K562 (cell line): ENCODE results near the gene IFFO2. TPM values are rescaled to one million over a fixed set of nuclear protein-coding genes. Genes with fewer than 3 reads are reported as not detected.

Source experiments
- BHLHE40 ChIP-seq: IDR thresholded peaks from 2 replicates; pipeline ENCODE4 v1.6.1; 2011; ENCODE audit warnings: low read length, improper control_type of control experiment
- BRD9 ChIP-seq: fragments of 450-650 bp; IDR thresholded peaks from 2 replicates; pipeline ENCODE4 v1.6.1; 2018; ENCODE audit warnings: low read depth; ENCODE audit not compliant: partially characterized antibody
- CHD4 ChIP-seq: fragments of 200-600 bp; sonication (generic); IDR thresholded peaks from 3 replicates; pipeline ENCODE4 v1.6.1; 2012; ENCODE audit warnings: low read depth, mild to moderate bottlenecking, mixed read lengths, low read length, inconsistent platforms; ENCODE audit not compliant: insufficient read depth, insufficient replicate concordance, poor library complexity, severe bottlenecking
- ELF1 ChIP-seq: fragments of 200-800 bp; sonication (Bioruptor generic); IDR thresholded peaks from 2 replicates; pipeline ENCODE4 v1.6.1; 2016; ENCODE audit warnings: missing genetic modification characterization, missing compliant biosample characterization
- MTA3 ChIP-seq: fragments of 450-650 bp; formaldehyde crosslinking; IDR thresholded peaks from 2 replicates; pipeline ENCODE4 v1.6.1; 2017; ENCODE audit warnings: mild to moderate bottlenecking, borderline replicate concordance
- NCOA1 ChIP-seq: fragments of 450-650 bp; IDR thresholded peaks from 2 replicates; pipeline ENCODE4 v1.6.1; 2016; ENCODE audit warnings: low read depth
- SMARCC2 ChIP-seq: fragments of 450-650 bp; IDR thresholded peaks from 2 replicates; pipeline ENCODE4 v1.6.1; 2017; ENCODE audit warnings: antibody characterized with exemption, moderate library complexity, mild to moderate bottlenecking, low read depth
- SREBF1 ChIP-seq: fragments of 150-350 bp; IDR thresholded peaks from 2 replicates; pipeline ENCODE4 v1.6.1; 2014; ENCODE audit warnings: antibody characterized with exemption, low read depth, low read length, borderline replicate concordance
- ZC3H11A ChIP-seq: IDR thresholded peaks from 2 replicates; pipeline ENCODE4 v1.6.1; 2012; ENCODE audit warnings: low read depth, low read length, improper control_type of control experiment
- ZFP1 ChIP-seq: fragments of 450-650 bp; formaldehyde crosslinking; IDR thresholded peaks from 2 replicates; pipeline ENCODE4 v1.4.0; 2020; ENCODE audit warnings: mild to moderate bottlenecking, mixed read lengths
- polyA plus RNA-seq, 8 experiments: library from polyadenylated mRNA; depleted of rRNA in 4 of 8; stranded (reverse) in 5 of 8; unstranded in 3 of 8; fragments of >200 nt; fragmentation: Nextera tagmentation in 2 of 8; fragmentation: Illumina TruSeq in 1 of 8; extraction: Ambion mirVana in 2 of 8; extraction: Trizol in 1 of 8; gene quantifications; 2 replicates each; pipeline versions ENCODE4 v1.2.1 to v1.2.3, GENCODE V29; 2011 to 2014; ENCODE audit warnings: inconsistent platforms in 1 of 8, missing spikeins in 1 of 8
- total RNA-seq, 7 experiments: library from RNA; depleted of rRNA in 6 of 7; stranded (reverse); fragments of >200 nt in 6 of 7; fragmentation: Illumina TruSeq in 2 of 7; extraction: Trizol in 2 of 7; gene quantifications; 2 replicates each; pipeline versions ENCODE4 v1.2.1 to v1.2.3, GENCODE V29; 2011 to 2021; ENCODE audit warnings: low replicate concordance in 1 of 7
- TF ChIP-seq, protein P1 (sequence below): fragments of 450-650 bp; IDR thresholded peaks from 2 replicates; pipeline ENCODE4 v1.6.1; 2016; ENCODE audit warnings: low read depth, mild to moderate bottlenecking, moderate library complexity
- TF ChIP-seq, protein P2 (sequence below): sonication (generic); formaldehyde crosslinking; IDR thresholded peaks from 2 replicates; pipeline ENCODE4 v1.8.0; 2022; ENCODE audit warnings: mild to moderate bottlenecking, missing genetic modification reagents, borderline replicate concordance
- TF ChIP-seq, protein P3 (sequence below), 3 experiments: IDR thresholded peaks in 2 of 3; conservative IDR thresholded peaks in 1 of 3; 2 replicates each; pipeline ENCODE4 v1.5.1; 2011 to 2012; ENCODE audit warnings: low read length in 3 of 3, mild to moderate bottlenecking in 3 of 3, control low read depth in 2 of 3, improper control_type of control experiment in 1 of 3, inconsistent platforms in 1 of 3, low read depth in 1 of 3, mixed read lengths in 1 of 3, moderate library complexity in 1 of 3; ENCODE audit not compliant: insufficient read depth in 2 of 3
- TF ChIP-seq, protein P4 (sequence below): sonication (generic); formaldehyde crosslinking; IDR thresholded peaks from 2 replicates; pipeline ENCODE4 v1.4.0; 2020; ENCODE audit warnings: mild to moderate bottlenecking, missing genetic modification reagents
- TF ChIP-seq, protein P5 (sequence below): IDR thresholded peaks from 2 replicates; pipeline ENCODE4 v1.6.1; 2012; ENCODE audit warnings: low read depth, low read length, improper control_type of control experiment, borderline replicate concordance
- TF ChIP-seq, protein P6 (sequence below): fragments of 250-450 bp; sonication (Bioruptor Pico); IDR thresholded peaks from 2 replicates; pipeline ENCODE4 v1.4.0; 2020; ENCODE audit warnings: mild to moderate bottlenecking

The IFFO2 gene
- total and polyA plus RNA-seq, 9 of the 15 experiments (the other 6 are each of a cell fraction or from before 2014, with no cell fraction given) = 0.15 to 1.0 (median 0.44) TPM; not detected in 2

DNA sequence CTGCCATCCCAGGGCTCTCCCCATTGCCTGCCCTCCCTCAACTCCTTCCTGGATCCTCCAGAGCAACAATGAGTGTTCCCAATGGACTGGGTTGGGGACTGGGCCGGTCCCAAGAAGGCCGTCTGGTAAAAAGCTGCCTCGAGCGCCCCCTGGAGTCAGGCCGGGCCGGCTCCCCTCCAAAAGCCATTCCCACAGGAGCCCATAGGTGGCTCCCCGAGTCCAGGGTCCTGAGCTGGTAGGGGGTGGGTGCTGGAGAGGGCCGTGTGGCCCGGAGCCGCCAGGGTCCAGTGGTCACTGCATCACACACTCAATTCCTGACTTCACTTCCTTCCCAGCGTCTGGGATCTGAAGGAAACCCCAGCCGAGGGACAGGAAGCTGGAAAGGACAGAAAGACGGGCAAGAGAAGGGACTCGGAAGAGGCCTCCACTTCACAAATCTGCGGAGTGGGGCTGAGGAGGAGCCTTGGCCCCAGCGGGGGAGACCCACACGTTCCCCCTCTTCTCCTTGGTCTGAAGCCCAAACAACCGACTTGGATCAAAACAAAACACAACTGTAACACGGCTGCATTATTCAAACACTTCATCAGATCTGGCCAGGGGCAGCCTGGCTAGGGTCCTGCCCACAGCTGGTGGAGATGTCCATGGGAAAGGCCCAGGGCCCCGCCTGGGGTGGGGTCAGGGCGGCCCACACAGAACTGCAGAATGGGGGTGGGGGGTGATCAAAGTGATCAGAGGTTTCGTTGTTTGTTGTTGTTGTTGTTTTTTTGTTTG, 43.2 kb downstream of the IFFO2 start (continued):
- TF ChIP-seq, protein P1, sequence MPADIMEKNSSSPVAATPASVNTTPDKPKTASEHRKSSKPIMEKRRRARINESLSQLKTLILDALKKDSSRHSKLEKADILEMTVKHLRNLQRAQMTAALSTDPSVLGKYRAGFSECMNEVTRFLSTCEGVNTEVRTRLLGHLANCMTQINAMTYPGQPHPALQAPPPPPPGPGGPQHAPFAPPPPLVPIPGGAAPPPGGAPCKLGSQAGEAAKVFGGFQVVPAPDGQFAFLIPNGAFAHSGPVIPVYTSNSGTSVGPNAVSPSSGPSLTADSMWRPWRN = no peak
- TF ChIP-seq ELF1 (tag) = no peak
- peak; percentile 40 for TF ChIP-seq BRD9
- TF ChIP-seq MTA3 = no peak; the same call in 1 of the 2 replicates
- TF ChIP-seq NCOA1 = no peak
- TF ChIP-seq, protein P2, sequence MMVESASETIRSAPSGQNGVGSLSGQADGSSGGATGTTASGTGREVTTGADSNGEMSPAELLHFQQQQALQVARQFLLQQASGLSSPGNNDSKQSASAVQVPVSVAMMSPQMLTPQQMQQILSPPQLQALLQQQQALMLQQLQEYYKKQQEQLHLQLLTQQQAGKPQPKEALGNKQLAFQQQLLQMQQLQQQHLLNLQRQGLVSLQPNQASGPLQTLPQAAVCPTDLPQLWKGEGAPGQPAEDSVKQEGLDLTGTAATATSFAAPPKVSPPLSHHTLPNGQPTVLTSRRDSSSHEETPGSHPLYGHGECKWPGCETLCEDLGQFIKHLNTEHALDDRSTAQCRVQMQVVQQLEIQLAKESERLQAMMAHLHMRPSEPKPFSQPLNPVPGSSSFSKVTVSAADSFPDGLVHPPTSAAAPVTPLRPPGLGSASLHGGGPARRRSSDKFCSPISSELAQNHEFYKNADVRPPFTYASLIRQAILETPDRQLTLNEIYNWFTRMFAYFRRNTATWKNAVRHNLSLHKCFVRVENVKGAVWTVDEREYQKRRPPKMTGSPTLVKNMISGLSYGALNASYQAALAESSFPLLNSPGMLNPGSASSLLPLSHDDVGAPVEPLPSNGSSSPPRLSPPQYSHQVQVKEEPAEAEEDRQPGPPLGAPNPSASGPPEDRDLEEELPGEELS (CRISPR knock-in tag) = no peak
- no peak for TF ChIP-seq CHD4
- TF ChIP-seq ZC3H11A = no peak
- TF ChIP-seq BHLHE40 = no peak; the same call in 1 of the 2 replicates
- TF ChIP-seq, protein P3, sequence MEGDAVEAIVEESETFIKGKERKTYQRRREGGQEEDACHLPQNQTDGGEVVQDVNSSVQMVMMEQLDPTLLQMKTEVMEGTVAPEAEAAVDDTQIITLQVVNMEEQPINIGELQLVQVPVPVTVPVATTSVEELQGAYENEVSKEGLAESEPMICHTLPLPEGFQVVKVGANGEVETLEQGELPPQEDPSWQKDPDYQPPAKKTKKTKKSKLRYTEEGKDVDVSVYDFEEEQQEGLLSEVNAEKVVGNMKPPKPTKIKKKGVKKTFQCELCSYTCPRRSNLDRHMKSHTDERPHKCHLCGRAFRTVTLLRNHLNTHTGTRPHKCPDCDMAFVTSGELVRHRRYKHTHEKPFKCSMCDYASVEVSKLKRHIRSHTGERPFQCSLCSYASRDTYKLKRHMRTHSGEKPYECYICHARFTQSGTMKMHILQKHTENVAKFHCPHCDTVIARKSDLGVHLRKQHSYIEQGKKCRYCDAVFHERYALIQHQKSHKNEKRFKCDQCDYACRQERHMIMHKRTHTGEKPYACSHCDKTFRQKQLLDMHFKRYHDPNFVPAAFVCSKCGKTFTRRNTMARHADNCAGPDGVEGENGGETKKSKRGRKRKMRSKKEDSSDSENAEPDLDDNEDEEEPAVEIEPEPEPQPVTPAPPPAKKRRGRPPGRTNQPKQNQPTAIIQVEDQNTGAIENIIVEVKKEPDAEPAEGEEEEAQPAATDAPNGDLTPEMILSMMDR (IDR thresholded peaks at IDR 0.05 in 2 of 3, conservative IDR thresholded peaks at IDR 0.05 in 1 of 3; ENCODE audit: insufficient read depth in 2 of 3, low read depth in 1 of 3, low read length in 3 of 3) = peak; percentile 100
- no peak for TF ChIP-seq SMARCC2
- TF ChIP-seq, protein P4, sequence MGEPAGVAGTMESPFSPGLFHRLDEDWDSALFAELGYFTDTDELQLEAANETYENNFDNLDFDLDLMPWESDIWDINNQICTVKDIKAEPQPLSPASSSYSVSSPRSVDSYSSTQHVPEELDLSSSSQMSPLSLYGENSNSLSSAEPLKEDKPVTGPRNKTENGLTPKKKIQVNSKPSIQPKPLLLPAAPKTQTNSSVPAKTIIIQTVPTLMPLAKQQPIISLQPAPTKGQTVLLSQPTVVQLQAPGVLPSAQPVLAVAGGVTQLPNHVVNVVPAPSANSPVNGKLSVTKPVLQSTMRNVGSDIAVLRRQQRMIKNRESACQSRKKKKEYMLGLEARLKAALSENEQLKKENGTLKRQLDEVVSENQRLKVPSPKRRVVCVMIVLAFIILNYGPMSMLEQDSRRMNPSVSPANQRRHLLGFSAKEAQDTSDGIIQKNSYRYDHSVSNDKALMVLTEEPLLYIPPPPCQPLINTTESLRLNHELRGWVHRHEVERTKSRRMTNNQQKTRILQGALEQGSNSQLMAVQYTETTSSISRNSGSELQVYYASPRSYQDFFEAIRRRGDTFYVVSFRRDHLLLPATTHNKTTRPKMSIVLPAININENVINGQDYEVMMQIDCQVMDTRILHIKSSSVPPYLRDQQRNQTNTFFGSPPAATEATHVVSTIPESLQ (CRISPR knock-in tag) = 0 out of 2 replicates have a peak, but pooled peaks have one; percentile 54
- TF ChIP-seq ZFP1 = no peak
- no peak for TF ChIP-seq SREBF1
- TF ChIP-seq, protein P5, sequence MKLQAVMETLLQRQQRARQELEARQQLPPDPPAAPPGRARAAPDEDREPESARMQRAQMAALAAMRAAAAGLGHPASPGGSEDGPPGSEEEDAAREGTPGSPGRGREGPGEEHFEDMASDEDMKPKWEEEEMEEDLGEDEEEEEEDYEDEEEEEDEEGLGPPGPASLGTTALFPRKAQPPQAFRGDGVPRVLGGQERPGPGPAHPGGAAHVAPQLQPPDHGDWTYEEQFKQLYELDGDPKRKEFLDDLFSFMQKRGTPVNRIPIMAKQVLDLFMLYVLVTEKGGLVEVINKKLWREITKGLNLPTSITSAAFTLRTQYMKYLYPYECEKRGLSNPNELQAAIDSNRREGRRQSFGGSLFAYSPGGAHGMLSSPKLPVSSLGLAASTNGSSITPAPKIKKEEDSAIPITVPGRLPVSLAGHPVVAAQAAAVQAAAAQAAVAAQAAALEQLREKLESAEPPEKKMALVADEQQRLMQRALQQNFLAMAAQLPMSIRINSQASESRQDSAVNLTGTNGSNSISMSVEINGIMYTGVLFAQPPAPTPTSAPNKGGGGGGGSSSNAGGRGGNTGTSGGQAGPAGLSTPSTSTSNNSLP = no peak
- TF ChIP-seq, protein P6, sequence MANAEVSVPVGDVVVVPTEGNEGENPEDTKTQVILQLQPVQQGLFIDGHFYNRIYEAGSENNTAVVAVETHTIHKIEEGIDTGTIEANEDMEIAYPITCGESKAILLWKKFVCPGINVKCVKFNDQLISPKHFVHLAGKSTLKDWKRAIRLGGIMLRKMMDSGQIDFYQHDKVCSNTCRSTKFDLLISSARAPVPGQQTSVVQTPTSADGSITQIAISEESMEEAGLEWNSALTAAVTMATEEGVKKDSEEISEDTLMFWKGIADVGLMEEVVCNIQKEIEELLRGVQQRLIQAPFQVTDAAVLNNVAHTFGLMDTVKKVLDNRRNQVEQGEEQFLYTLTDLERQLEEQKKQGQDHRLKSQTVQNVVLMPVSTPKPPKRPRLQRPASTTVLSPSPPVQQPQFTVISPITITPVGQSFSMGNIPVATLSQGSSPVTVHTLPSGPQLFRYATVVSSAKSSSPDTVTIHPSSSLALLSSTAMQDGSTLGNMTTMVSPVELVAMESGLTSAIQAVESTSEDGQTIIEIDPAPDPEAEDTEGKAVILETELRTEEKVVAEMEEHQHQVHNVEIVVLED (CRISPR knock-in tag) = no peak; the same call in 1 of the 2 replicates
